SW 1271 (cell line): ENCODE measurements around the gene C15orf39.
A peak's percentile ranks its signal among the peaks of the same experiment; 100 is the strongest.
"Not testable (repeated sequence)": the region's sequence is repeated elsewhere in the genome, so short reads cannot be mapped to it uniquely, and the experiment has no call there.

Experiments
- DNase-seq, 2 experiments: peaks; one replicate each; lab custom pipeline; 2025; lab: John Stamatoyannopoulos, UW

C15orf39 gene

GRCh38 chr15:75232252-75232813 is 30.7 kb downstream of the C15orf39 start:
- no peak for DNase-seq

GRCh38 chr15:75232826-75233503 is 31.3 kb downstream of the C15orf39 start:
- no peak for DNase-seq

- DNase-seq: no peak
Measured at GRCh38 chr15:75233504-75234190, 32.0 kb downstream of the C15orf39 start.

- no peak for DNase-seq
Measured at GRCh38 chr15:75234191-75234810, 32.6 kb downstream of the C15orf39 start.

- no peak for DNase-seq
Measured at GRCh38 chr15:75235051-75235673, 33.5 kb downstream of the C15orf39 start.

- no peak for DNase-seq
Measured at GRCh38 chr15:75235760-75236729, 34.4 kb downstream of the C15orf39 start.

- no peak for DNase-seq
Measured at GRCh38 chr15:75237316-75237982, 35.8 kb downstream of the C15orf39 start.

- DNase-seq: no peak
Measured at GRCh38 chr15:75238150-75238549, 36.5 kb downstream of the C15orf39 start.

GRCh38 chr15:75245741-75246140 is 44.1 kb downstream of the C15orf39 start:
- not testable (repeated sequence) for DNase-seq

GRCh38 chr15:75248991-75249390 is 47.3 kb downstream of the C15orf39 start:
- DNase-seq: not testable (repeated sequence)

- DNase-seq: no peak
Measured at GRCh38 chr15:75249726-75250125, 48.0 kb downstream of the C15orf39 start.

GRCh38 chr15:75251343-75251742 is 49.7 kb downstream of the C15orf39 start:
- DNase-seq: not testable (repeated sequence)

- peak in 1 of 2 experiments; percentile 17 for DNase-seq
Measured at GRCh38 chr15:75252285-75252684, 50.6 kb downstream of the C15orf39 start.

- not testable (repeated sequence) for DNase-seq
Measured at GRCh38 chr15:75258034-75258433, 56.4 kb downstream of the C15orf39 start, which contains the start of gene GOLGA6C. TSS of gene GOLGA6C (plus strand) at chr15:75258334. CDS start at chr15:75258599, 265 bp downstream.

GRCh38 chr15:75258620-75259343 is 57.1 kb downstream of the C15orf39 start:
- DNase-seq: not testable (repeated sequence)

- DNase-seq: not testable (repeated sequence)
Measured at GRCh38 chr15:75259873-75260272, 58.2 kb downstream of the C15orf39 start.
